HG03097 (cell line): ENCODE data around the gene CADM2.

Source experiments
- ATAC-seq: cut with Tn5 transposase; IDR thresholded peaks from one replicate; pipeline ENCODE4 v1.9.1; 2021; ENCODE audit not compliant: unreplicated experiment, low FRiP score

The CADM2 gene

DNA sequence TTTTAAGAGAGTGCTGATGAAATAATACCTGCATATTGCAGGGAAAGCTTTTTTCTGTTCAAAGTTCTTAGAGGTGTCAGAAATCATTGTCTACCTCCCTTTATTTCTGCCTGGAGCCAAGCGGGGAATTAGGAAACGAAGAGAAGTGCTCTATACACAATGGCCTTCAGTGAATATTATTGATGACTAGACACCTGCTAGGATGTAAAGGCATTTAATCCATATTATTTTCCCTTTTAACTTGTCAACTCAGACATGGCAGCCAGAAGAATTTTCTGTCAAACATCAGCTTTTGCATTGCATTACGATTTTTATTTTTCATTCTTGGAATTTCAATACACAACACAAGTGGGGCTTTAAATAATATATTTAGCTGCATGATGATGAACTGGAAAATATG, 24.7 kb downstream of the CADM2 start:
- no peak for ATAC-seq

DNA sequence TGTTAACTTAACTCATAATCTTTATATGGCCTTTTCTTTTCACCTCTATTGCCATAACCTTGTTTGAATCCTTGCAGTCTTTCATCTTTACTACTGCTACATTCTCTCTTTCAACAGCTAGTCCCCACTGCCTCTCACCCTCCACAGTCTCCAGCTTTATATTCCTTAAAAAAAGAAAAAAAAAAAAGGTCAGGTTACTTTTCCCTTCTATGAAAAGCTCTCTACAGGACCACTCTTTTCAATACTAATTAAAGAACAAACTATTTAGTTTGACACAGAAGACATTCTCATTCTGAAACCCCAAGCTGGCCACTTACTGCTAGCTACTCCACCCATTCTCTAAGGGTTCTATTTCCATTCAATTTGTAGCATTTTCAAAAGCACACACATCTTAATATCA, 25.6 kb downstream of the CADM2 start:
- ATAC-seq: no peak

DNA sequence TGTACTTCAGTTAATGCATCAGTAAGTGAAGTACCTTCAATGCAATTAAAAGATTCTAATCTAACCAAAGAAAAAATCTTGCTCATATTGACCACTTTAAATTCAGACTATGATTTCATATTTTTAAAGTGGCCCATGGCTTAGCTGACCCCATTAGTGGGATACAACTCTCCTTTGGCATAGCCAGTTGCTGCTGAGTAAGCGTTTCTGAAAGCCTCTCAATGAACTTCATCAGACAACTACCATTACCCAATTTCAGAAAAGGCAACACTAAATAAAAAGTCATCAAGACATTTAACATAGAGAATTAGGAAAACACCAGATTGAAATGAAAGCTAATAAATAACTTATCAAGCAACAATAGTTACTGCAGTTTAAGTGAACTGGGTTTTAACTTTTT, 27.0 kb downstream of the CADM2 start:
- ATAC-seq: no peak

DNA sequence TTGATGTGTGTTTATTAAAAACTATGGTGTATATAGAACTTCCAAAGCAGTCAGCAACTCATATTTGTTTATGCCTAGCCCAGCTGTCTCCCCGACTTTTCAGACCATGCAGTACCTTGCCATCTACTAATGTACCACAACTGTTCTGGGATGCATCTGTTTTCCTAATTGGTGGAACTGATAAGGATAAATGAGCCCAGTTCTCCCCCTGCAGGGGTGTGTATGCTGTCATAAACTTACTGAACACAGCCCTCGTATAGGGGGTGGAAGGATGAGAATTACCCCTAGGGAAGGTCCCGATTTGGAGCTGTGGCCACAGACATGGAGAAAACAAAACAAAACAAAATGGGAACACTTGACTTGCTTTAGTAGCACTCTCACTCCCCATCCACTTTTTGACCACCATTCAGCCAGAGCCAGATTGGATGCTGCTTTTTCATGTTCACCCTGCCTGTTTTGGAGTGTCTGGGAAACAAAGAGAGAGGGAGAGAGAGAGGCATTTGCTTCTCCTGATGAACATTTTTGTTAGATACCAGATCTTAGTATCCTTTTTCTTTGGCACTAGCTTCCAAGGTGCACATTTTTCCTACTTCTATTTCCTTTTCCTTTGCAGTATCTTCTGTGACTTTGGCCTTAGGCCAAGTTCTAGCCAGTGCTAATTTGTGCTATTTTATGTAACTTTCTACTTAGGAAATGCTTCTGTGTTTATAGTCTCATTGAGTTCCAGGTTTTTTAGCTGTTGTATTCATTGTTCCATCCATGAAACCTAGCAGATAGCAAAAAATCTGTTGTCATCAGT, 29.1 kb downstream of the CADM2 start:
- no peak for ATAC-seq

DNA sequence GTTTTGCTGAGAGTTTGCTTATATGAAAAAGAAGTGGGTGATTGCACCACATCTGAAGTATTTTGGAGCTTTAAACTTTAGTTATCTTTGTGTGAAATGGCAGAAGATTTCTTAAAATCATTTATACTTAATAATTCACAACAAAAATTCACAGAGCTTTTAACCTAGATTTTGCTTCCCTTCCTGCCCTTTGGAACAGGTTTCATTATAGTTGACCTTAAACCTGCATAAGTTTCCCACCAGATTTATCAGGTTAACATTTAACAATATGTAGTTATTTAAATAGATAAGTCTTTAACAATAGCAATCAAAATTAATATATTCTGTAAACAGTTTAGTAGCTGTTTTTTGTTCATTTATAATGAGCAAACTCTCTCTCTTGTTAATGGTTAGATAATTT, 30.3 kb downstream of the CADM2 start:
- no peak for ATAC-seq

DNA sequence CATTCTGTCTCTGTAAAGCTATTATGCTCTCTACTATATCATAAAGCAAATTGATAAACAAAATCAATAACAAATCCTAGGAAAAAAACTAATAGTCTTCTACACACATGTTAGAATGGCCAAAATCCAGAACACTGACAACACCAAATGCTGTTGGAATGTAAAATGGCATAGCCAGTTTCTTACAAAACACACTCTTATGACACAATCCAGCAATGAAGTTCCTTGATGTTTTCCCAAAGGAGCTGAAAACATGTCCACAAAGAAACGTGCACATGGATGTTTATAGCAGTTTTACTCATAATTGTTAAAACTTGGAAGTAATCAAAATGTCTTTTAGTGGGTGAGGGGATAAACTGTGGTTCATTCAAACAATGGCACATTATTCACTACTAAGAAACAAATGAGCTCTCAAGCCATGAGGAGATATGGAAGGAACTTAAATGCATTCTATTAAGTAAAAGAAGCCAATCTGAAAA, 32.7 kb downstream of the CADM2 start:
- ATAC-seq: no peak

DNA sequence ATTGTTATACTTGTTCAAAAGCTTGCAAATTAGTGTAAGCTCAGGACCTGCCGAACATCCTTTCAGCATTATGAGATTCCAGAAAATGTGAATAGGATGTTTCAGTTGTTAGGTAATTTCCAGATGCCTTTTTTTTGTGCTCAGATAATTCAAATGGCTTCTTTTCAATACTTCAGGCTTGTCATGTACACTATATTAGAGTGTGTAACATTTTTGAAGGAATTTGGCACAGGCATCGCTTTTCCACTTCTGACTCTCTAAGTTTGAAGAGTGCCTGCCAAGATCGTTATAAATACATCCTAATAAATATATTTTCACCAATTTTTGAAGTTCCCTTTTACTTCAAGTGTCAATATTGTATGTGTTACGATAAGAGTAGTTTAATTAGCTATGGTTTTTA, 35.2 kb downstream of the CADM2 start:
- ATAC-seq: no peak

DNA sequence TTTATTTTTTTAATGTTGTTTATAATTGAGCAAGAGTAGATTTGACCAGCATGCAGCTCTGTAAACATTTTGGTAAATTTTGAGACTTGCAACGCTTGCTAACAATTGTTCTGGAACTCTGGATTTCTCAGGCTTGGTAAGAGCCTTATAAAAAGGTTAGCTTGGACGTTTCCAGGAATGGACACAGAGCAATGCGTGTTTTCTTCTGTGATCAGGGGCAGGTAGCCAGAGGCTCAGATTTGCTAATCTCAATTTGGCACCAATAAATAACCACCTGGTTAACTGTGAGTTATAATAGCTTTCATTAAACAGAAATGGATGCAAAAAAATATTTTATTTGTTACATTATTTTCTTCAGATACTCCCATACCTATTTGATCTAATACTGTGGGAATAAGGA, 39.8 kb downstream of the CADM2 start:
- ATAC-seq: no peak

DNA sequence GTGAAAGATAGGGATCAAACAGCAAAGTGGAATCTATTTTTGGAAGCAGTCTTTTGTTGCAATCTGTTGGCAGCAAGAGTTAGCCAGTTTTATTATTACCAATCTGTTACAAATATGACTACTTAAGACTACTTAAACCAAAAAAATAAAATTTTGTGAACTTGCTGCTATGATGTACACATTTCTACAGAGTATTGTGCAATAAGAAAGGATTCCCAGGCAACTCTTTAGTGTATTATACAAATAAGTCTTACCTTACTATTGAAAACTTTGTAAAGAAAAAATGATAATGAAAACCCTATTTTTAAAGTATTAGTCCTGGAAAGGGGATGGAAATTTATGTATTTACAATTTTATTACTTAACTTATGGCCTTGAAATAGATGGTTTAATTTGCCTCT, 44.7 kb downstream of the CADM2 start:
- ATAC-seq: no peak

DNA sequence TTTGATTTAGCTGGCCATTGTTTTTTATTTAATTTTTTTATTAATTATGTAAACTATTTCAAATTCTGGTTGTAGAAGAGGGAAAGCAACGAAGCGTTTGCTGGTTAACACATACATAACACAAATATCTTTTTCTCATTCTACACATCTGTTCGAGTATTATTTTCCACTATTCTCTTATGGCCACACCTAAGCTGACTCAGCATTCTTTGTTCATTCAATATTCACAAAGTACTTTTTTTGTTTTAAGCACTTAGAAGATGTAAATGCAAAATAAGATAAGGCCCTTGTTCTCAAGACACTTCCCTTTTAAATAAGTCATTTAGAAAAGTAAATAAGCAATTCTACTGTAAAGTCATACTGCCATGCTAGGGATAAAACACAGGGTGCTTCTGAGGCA, 45.4 kb downstream of the CADM2 start:
- no peak for ATAC-seq

DNA sequence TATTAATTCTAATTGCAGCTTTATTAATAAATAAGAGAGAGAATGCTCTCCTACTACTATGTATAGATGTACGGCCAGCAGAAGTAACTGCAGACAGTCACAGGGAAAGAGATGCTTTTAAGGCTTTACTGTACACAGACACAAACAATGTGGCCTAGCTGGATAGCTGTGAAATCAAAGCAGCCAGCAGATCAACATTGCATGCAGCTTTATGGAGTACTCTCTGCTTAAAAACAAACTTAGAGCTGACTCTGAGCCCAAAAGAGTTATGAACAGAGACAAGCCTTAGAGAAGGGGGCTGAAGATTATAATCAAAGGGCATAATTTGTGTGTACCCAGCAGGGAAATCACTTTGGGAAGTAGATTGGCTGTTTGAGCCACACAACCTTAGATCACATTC, 47.2 kb downstream of the CADM2 start:
- no peak for ATAC-seq

DNA sequence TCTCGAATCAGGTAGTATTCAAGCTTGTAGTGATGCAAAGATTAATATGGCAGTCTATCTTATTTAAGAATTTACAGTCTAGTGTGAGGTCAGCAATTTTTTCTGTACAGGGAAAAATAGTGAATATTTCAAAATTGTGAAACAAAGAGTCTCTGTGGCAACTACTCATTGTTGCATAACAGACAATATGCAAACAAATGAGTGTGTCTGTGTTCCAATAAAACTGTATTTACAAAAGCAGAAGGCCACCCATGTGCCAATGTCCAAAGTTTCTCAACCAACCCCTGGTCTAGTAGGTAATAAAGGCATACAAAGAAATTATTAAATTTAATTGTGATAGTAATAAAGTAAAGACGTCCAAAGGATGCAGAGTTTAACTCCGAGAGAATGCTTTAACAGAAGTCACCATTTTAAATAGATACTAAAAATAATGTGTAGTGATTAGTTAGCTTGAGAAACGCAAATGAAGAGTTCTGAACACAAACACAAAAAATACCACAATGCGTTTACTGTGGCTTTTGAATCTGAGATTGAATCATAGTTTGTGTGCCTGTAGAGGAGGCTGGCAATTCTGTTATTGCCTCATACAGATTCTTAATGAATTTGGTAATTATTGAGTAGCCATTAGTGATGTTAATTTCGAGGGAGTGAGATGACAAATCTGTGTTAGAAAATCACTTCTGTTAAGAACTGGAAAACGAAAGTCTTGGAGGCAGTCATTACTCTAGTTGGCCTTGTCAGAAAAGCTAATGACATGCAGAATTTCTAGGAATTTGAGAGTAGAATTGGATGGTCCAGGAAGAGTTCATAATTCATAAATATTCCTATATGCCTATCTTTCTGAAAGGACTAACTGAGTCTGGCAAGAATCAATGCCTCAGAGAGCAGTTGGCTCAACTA, 48.7 kb downstream of the CADM2 start:
- no peak for ATAC-seq

DNA sequence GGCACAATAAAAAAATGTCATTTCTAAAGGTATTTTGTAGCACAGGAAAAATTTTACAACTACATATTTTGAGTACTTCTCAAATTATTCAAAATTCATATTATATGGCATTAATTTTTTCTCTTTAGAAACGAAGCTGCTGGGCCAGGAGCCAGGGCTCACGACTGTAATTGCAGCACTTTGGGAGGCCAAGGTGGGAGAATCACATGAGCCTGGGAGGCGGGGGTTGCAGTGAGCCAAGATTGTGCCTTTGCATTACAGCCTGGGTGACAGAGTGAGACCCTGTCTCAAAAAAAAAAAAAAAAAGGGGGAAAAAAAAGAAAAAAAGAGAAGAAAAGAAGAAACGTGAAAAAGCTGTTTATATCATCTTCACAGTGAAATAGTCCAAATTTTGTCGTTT, 62.0 kb downstream of the CADM2 start:
- ATAC-seq: no peak

DNA sequence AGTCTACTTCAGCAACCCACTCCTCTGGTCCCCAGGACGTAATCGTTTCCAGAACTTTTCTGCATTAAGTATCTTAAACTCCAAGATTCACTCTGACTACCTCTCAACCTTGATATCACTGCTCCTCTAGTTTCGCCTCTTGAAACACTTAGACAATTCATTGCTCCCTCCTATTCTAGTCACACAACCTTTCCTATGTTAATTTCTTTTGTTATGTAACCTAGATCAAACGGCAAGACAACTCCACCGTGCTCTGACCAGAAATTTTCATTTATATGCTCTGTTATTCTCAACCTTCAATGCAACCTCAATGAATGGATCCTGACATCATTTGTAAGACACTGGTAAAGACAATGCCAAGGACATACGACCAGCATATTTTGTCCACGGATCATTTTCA, 71.3 kb downstream of the CADM2 start:
- ATAC-seq: no peak

DNA sequence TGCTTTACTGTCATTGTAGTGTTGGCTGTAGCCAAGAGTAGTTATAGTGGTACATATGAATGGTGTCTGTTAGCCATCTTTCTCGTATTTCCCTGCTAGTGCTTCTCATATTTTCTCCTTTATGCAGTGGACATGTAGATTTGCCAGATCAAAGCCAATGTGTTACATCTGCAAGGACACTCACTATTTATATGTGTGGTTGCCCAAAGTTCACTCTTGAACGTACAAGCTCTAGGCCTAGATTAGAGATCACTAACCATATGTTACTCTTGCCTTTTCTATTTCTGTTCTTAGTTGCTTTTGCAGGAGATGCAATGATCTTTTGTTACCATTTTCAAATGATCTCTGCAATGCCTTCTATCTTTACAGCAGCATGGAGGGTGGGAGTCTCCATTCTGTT, 78.4 kb downstream of the CADM2 start:
- no peak for ATAC-seq

DNA sequence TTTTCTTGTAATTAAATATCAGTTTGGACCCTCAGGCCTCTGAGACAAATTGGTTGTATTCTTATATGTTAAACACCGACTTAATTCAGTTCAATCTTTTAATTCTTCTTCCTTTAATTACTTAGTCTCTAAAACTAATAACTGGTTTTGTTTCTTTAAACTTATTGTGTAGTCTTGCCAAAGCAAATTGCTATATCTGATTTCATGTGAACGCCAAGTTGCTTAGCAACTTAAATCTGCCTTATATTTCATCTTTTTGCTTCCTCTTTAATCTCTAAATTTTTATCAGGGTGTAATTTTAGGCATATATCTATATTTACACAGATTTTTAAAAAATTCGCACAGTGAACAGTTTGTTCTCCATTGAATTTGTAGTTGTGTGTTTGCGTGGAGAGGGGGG, 82.2 kb downstream of the CADM2 start:
- no peak for ATAC-seq

DNA sequence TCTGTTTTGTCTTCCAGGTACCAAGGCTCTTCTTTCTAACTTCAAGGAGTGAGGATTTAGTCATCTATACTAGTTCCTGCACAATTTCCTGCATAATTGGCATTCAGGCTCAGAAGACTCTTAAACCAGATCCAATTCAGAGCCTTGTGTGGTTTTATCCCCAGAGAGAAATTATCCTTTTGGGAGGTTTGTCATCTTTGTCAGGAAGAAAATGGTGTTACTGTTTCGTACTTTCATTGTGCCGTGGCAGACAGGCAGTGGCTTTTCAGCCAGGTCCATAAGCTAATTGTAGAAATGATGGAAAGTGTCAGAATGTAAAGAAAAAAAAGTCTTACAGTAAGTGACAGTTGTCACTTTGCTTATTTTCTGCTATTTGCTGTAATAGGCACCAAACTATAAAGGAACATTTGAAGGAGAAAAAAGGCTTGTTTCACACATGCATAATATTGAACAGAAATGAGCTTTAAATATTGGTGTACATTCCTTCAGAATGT, 82.8 kb downstream of the CADM2 start:
- no peak for ATAC-seq

DNA sequence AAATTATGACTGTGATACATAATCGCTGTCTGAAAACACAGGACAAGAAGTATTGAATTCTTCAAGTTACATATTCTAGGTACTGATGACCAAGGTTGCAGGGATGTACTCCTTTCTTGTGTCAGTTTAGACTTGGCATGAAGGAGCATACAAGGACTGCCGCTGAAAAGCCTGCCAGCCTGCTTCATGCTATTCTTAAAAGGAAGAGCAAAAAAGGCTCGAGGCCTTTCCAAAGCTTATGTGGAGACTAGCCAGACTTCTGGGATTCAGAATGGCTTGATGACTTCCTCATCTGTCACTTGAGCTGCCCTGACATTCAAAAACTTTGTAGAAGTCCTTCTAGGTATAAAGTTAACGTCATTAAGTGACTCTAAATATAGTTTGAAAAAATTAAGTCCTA, 92.0 kb downstream of the CADM2 start:
- ATAC-seq: no peak

DNA sequence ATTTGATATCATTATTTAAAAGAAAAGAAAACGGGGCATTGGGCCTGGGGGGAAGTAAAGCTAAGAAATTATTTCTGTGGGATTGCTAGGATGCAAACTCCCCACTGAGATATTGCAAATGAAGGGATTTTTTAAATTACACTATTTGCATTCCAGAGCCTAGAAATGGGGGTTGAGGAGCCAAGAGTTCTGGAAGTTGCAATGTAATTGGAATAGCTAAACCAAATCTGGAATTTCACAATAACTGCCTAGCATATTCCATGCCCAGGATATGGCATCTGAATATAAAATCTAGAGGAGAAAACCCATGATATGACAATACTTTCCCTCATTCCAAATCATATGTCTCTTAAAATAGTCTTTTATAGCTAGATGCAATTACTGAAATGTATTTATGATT, 93.0 kb downstream of the CADM2 start:
- ATAC-seq: no peak

DNA sequence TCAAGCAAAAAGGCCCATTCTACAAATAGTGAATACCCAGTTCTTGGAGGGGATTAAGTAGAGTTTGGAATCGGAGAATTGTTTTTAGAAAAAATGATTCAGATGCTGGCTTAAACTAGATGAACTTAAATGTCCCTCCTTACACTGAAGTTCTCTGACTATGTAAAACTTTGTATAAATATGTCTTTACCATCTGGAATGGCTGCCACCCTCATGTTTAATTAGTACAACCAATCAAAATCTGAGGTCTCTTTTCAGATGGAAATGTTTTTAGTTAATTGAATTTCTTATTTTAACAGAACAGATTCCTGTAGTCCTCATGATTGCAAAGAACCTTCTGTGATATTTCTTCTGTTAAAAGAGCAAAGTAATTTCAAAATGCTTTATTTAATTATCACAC, 94.8 kb downstream of the CADM2 start:
- ATAC-seq: no peak

DNA sequence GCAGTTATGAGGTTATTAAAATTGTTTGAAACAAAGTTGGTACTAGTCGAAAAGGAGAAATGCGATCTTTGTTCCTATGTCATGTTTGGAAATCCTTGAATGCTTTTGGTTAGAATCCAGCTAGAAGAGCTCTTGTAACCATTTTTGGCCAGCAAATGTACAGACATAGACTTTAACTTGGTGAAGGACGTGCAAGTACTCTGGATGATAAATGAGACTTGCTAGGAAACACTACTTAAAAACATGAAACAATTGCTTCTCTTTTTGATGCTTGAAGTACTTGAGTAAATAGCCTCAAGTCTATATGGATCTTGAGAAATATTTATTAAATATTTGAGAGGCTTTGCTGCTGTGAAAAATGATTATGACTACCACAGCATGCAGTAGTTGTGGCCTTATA, 95.8 kb downstream of the CADM2 start:
- no peak for ATAC-seq

DNA sequence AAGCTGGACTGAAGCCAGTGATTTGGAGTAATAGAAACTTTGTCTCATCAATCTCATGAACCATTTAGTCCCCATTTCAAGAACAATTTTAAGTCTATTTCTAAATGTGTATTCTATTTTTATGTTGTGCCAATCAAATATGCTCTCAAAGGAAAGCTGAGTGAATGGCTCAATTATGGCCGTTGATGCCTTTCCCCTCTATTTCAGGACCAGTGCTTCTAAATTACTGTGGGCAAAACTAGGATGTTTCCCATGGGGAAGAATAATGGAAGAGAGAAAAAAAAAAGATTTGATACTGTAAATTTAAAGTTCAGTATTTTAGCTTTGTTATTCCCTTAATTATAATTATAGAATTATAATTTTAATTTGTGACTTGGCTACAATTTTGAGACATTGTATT, 110.1 kb downstream of the CADM2 start:
- no peak for ATAC-seq
